CD4-positive, alpha-beta T cell (primary cell): ENCODE data around the gene AOC2. TPM values are rescaled to one million over a fixed set of nuclear protein-coding genes. Genes with fewer than 3 reads are reported as not detected.

Experiments used
- ATAC-seq: fragments of 200-7000 bp; cut with Tn5 transposase; one replicate; pipeline ENCODE4 v1.10.0; 2022; ENCODE audit warnings: mild to moderate bottlenecking; ENCODE audit not compliant: poor library complexity
- CTCF ChIA-PET: fragments of 350-600 bp; sonication (Branson Sonifier 250); formaldehyde crosslinking; loops from one replicate; lab custom pipeline; 2021; ENCODE audit warnings: antibody characterized with exemption, inconsistent platforms; lab: Charles Lee
- POLR2A ChIA-PET: fragments of 350-600 bp; sonication (Branson Sonifier 250); formaldehyde crosslinking; loops from one replicate; lab custom pipeline; 2021; ENCODE audit warnings: antibody characterized with exemption, inconsistent platforms; lab: Charles Lee
- DNase-seq, 14 experiments: peaks; one replicate each; pipeline ENCODE4 v3.0.0-alpha.2; 2013 to 2020; ENCODE audit warnings: mixed read lengths in 2 of 14
- H3K27ac ChIP-seq, 2 donors: one replicate each; pipeline versions ENCODE4 v1.5.1 to v1.7.0; 2013; ENCODE audit warnings: low read length in 2 of 2, low read depth in 1 of 2, mild to moderate bottlenecking in 1 of 2
- H3K27me3 ChIP-seq, 2 experiments: 1 replicate in 1 of 2; 2 replicates in 1 of 2; pipeline versions ENCODE4 v1.6.1 to v1.7.0; 2013; ENCODE audit warnings: low read length in 2 of 2, control low read depth in 1 of 2, mild to moderate bottlenecking in 1 of 2, moderate library complexity in 1 of 2; ENCODE audit not compliant: insufficient read depth in 2 of 2, control insufficient read depth in 1 of 2
- H3K36me3 ChIP-seq: one replicate; pipeline ENCODE4 v1.6.1; 2013; ENCODE audit warnings: low read length, control low read depth; ENCODE audit not compliant: insufficient read depth
- H3K4me1 ChIP-seq: one replicate; pipeline ENCODE4 v1.6.1; 2013; ENCODE audit warnings: low read length, control low read depth; ENCODE audit not compliant: insufficient read depth
- H3K4me3 ChIP-seq: one replicate; pipeline ENCODE4 v1.5.1; 2013; ENCODE audit warnings: mild to moderate bottlenecking, low read length, moderate library complexity
- H3K9me3 ChIP-seq, 2 experiments: 1 replicate in 1 of 2; 2 replicates in 1 of 2; pipeline versions ENCODE4 v1.6.1 to v1.7.0; 2013; ENCODE audit warnings: low read length in 2 of 2, mild to moderate bottlenecking in 2 of 2, control low read depth in 1 of 2, moderate library complexity in 1 of 2; ENCODE audit not compliant: control insufficient read depth in 1 of 2, insufficient read depth in 1 of 2
- H3K27ac Mint-ChIP-seq: one replicate; pipeline ENCODE4 v1.8.0; 2020; ENCODE audit warnings: mixed read lengths
- H3K27me3 Mint-ChIP-seq: one replicate; pipeline ENCODE4 v1.8.0; 2021; ENCODE audit warnings: mixed read lengths
- H3K36me3 Mint-ChIP-seq: one replicate; pipeline ENCODE4 v1.8.0; 2021; ENCODE audit warnings: low read depth, mixed read lengths
- H3K4me1 Mint-ChIP-seq: one replicate; pipeline ENCODE4 v1.8.0; 2021; ENCODE audit warnings: low read depth, mixed read lengths
- H3K4me3 Mint-ChIP-seq: one replicate; pipeline ENCODE4 v1.8.0; 2020; ENCODE audit warnings: mild to moderate bottlenecking, mixed read lengths
- H3K9me3 Mint-ChIP-seq: one replicate; pipeline ENCODE4 v1.8.0; 2020; ENCODE audit warnings: mixed read lengths
- CTCF ChIP-seq: fragments of 200-600 bp; IDR thresholded peaks from one replicate; pipeline ENCODE4 v1.8.0; 2022; ENCODE audit warnings: antibody characterized with exemption, mild to moderate bottlenecking
- intact Hi-C, 2 experiments: fragments of 100-400 bp; cut with DNase I in 1 of 2; cut with micrococcal nuclease in 1 of 2; formaldehyde crosslinking; loops; one replicate each; pipeline versions ENCODE4 v1.15.1 to v1.9.0; 2023 to 2025; cut with DNase I, micrococcal nuclease
- total RNA-seq, 174 experiments: library from RNA in 2 of 174; stranded (reverse) in 2 of 174; gene quantifications; one replicate each; pipeline ENCODE4 v1.2.3 and lab custom pipeline; 2021 to 2026

Gene AOC2
- total RNA-seq, 2 experiments from 2014 or later: 2.5 to 2.9 TPM

GRCh38 chr17:42877037-42877436 lies 32.7 kb downstream of the AOC2 start:
- H3K4me3 Mint-ChIP-seq: no peak overlapping the region
- ATAC-seq (no peak), DNase-seq (no peak)
- CTCF ChIA-PET: interaction anchor here (0.6 kb wide), 1 partner anchor 54 kb away, joined by 3 read pairs; no protein-coding TSS in a partner anchor
- no peak for TF ChIP-seq CTCF
- Histone ChIP-seq H3K4me3 (no peak overlapping the region), H3K9me3 (no peaks in the 10 kb centered on the region), H3K27me3 (peaks cover 0 to 6% of the 10 kb centered on the region in 2 experiments), H3K4me1 (no peaks in the 10 kb centered on the region), H3K27ac (no peak overlapping the region), H3K36me3 (no peaks in the 10 kb centered on the region)
- peaks cover 37% of the 10 kb centered on the region for H3K27me3 Mint-ChIP-seq
- POLR2A ChIA-PET: no interaction called here
- no peaks in the 10 kb centered on the region for H3K4me1 Mint-ChIP-seq
- no peaks in the 10 kb centered on the region for H3K9me3 Mint-ChIP-seq
- intact Hi-C loops: no loop called here
- no peaks in the 10 kb centered on the region for H3K36me3 Mint-ChIP-seq
- no peak overlapping the region for H3K27ac Mint-ChIP-seq

- ChIA-PET CTCF (interaction anchor here (0.7 kb wide), 1 partner anchor 1756 kb away, joined by 4 read pairs; no protein-coding TSS in a partner anchor), POLR2A (no interaction called here)
- no peak for DNase-seq
- H3K27ac ChIP-seq: no peak overlapping the region
- no peak for TF ChIP-seq CTCF
- no peak overlapping the region for H3K27ac Mint-ChIP-seq
- no peak overlapping the region for H3K4me3 Mint-ChIP-seq
- no peaks in the 10 kb centered on the region for H3K36me3 Mint-ChIP-seq
- H3K4me1 Mint-ChIP-seq: no peaks in the 10 kb centered on the region
- H3K27me3 Mint-ChIP-seq: peaks cover 30% of the 10 kb centered on the region
- H3K4me1 ChIP-seq: no peaks in the 10 kb centered on the region
- H3K9me3 Mint-ChIP-seq: no peaks in the 10 kb centered on the region
- H3K27me3 ChIP-seq: peaks cover 0 to 2% of the 10 kb centered on the region in 2 experiments
- intact Hi-C loops: no loop called here
- no peak for ATAC-seq
- H3K9me3 ChIP-seq: no peaks in the 10 kb centered on the region
- H3K4me3 ChIP-seq: no peak overlapping the region
- H3K36me3 ChIP-seq: no peaks in the 10 kb centered on the region
Measured at GRCh38 chr17:42878123-42878880, 33.9 kb downstream of the AOC2 start.

GRCh38 chr17:42878924-42879595 lies 34.7 kb downstream of the AOC2 start:
- no peak overlapping the region for H3K4me3 Mint-ChIP-seq
- TF ChIP-seq CTCF: no peak
- intact Hi-C loops: no loop called here
- peaks cover 0 to 2% of the 10 kb centered on the region in 2 experiments for H3K27me3 ChIP-seq
- no peak overlapping the region for H3K27ac ChIP-seq
- peaks cover 28% of the 10 kb centered on the region for H3K27me3 Mint-ChIP-seq
- H3K36me3 Mint-ChIP-seq: no peaks in the 10 kb centered on the region
- CTCF ChIA-PET: no interaction called here
- H3K27ac Mint-ChIP-seq: no peak overlapping the region
- DNase-seq (no peak), ATAC-seq (no peak)
- no peaks in the 10 kb centered on the region for H3K36me3 ChIP-seq
- H3K4me1 ChIP-seq: no peaks in the 10 kb centered on the region
- no peaks in the 10 kb centered on the region for H3K9me3 Mint-ChIP-seq
- POLR2A ChIA-PET: no interaction called here
- H3K4me1 Mint-ChIP-seq: no peaks in the 10 kb centered on the region
- H3K4me3 ChIP-seq: no peak overlapping the region
- H3K9me3 ChIP-seq: no peaks in the 10 kb centered on the region
